NK-92 (cell line): Measurements from ENCODE around the gene RPL37A.

Source experiments
- DNase-seq: peaks from one replicate; lab custom pipeline; 2025; ENCODE audit not compliant: unreplicated experiment; lab: John Stamatoyannopoulos, UW

Gene RPL37A

GRCh38 chr2:216546241-216546640 is 47.6 kb downstream of the RPL37A start:
- DNase-seq = no peak

GRCh38 chr2:216546641-216547403 is 48.2 kb downstream of the RPL37A start:
- DNase-seq = no peak

GRCh38 chr2:216548901-216549331 is 50.3 kb downstream of the RPL37A start:
- no peak for DNase-seq

GRCh38 chr2:216549926-216550690 is 51.5 kb downstream of the RPL37A start:
- DNase-seq = no peak

GRCh38 chr2:216551234-216552068 is 52.8 kb downstream of the RPL37A start:
- no peak for DNase-seq

GRCh38 chr2:216553093-216553478 is 54.4 kb downstream of the RPL37A start:
- no peak for DNase-seq
